Measurements from ENCODE around the gene PHYKPL.

- TF ChIP-seq CTCF (IDR thresholded peaks at IDR 0.05; ENCODE audit: extremely low read depth in 1 of 2, insufficient read depth in 1 of 2, low read depth in 1 of 2, low read length in 2 of 2) (no peak), MAX (IDR thresholded peaks at IDR 0.05; ENCODE audit: insufficient read depth, insufficient read length) (no peak)
These were observed 19.7 kb upstream of the PHYKPL start for GRCh38 chr5:178252258-178252657.
